Effector CD4-positive, alpha-beta T cell (primary cell): ENCODE measurements around the gene URM1.
"Not testable (repeated sequence)": the region's sequence is repeated elsewhere in the genome, so short reads cannot be mapped to it uniquely, and the experiment has no call there.

Experiments used
- DNase-seq: peaks from one replicate; pipeline ENCODE4 v3.0.0-alpha.2; 2020

The URM1 gene

GRCh38 chr9:128411364-128412119 is 40.4 kb downstream of the URM1 start:
- no peak for DNase-seq

- DNase-seq, result peak; percentile 30
Measured at GRCh38 chr9:128412120-128412790, 41.1 kb downstream of the URM1 start.

- DNase-seq, result not testable (repeated sequence)
Measured at GRCh38 chr9:128413728-128414127, 42.6 kb downstream of the URM1 start.

GRCh38 chr9:128414461-128414860 is 43.3 kb downstream of the URM1 start:
- no peak for DNase-seq

- DNase-seq, result no peak
Measured at GRCh38 chr9:128415281-128415680, 44.1 kb downstream of the URM1 start.

GRCh38 chr9:128416014-128416413 is 44.8 kb downstream of the URM1 start:
- DNase-seq, result no peak

- no peak for DNase-seq
Measured at GRCh38 chr9:128416432-128417019, 45.4 kb downstream of the URM1 start.

- DNase-seq, result no peak
Measured at GRCh38 chr9:128419061-128419925, 48.1 kb downstream of the URM1 start.

- DNase-seq, result peak; percentile 51
Measured at GRCh38 chr9:128420060-128420650, 49.0 kb downstream of the URM1 start.

GRCh38 chr9:128420651-128421481 is 49.7 kb downstream of the URM1 start, which contains the start of gene CERCAM:
Gene CERCAM (plus strand): TSS chr9:128420857. CDS start chr9:128420878, 21 bp downstream.
- peak; percentile 26 for DNase-seq

GRCh38 chr9:128421482-128421996 is 50.4 kb downstream of the URM1 start:
- no peak for DNase-seq

GRCh38 chr9:128422022-128422782 is 51.0 kb downstream of the URM1 start:
- not testable (repeated sequence) for DNase-seq

- DNase-seq, result no peak
Measured at GRCh38 chr9:128422783-128423150, 51.6 kb downstream of the URM1 start.

- DNase-seq, result not testable (repeated sequence)
Measured at GRCh38 chr9:128423356-128423755, 52.2 kb downstream of the URM1 start.

- DNase-seq, result no peak
Measured at GRCh38 chr9:128424268-128424780, 53.1 kb downstream of the URM1 start.

GRCh38 chr9:128428644-128429512 is 57.7 kb downstream of the URM1 start:
- no peak for DNase-seq

- no peak for DNase-seq
Measured at GRCh38 chr9:128429513-128430086, 58.4 kb downstream of the URM1 start.

- no peak for DNase-seq
Measured at GRCh38 chr9:128431207-128431606, 60.0 kb downstream of the URM1 start.

- no peak for DNase-seq
Measured at GRCh38 chr9:128434340-128434739, 63.2 kb downstream of the URM1 start.
